IPS DF 6.9 (cell line): ENCODE data around the gene NTM.

Experiments
- DNase-seq: peaks from one replicate; pipeline ENCODE4 v3.0.0-alpha.2; 2013; ENCODE audit warnings: low read depth, low spot score
- H3K27ac ChIP-seq: one replicate; pipeline ENCODE4 v1.5.1; 2013; ENCODE audit warnings: low read length, control low read depth
- H3K27me3 ChIP-seq: 2 replicates; pipeline ENCODE4 v1.6.1; 2013; ENCODE audit warnings: mild to moderate bottlenecking, low read length; ENCODE audit not compliant: control insufficient read depth, insufficient read depth
- H3K36me3 ChIP-seq: 2 replicates; pipeline ENCODE4 v1.6.1; 2013; ENCODE audit warnings: low read length; ENCODE audit not compliant: control insufficient read depth, insufficient read depth
- H3K4me1 ChIP-seq: 2 replicates; pipeline ENCODE4 v1.6.1; 2013; ENCODE audit warnings: low read length; ENCODE audit not compliant: control insufficient read depth, insufficient read depth
- H3K4me3 ChIP-seq: 2 replicates; pipeline ENCODE4 v1.5.1; 2013; ENCODE audit warnings: mild to moderate bottlenecking, low read length
- H3K9me3 ChIP-seq: 2 replicates; pipeline ENCODE4 v1.6.1; 2013; ENCODE audit warnings: low read length, inconsistent platforms; ENCODE audit not compliant: control insufficient read depth, insufficient read depth
- WGBS: extraction: QIAGEN DNeasy Blood & Tissue Kit; methylation state at CpG from one replicate; pipeline ENCODE4 v1.1.7; 2013; ENCODE audit warnings: mixed read lengths, missing lambda C conversion rate; ENCODE audit not compliant: insufficient read length, insufficient coverage; 5-methylcytosine and 5-hydroxymethylcytosine counted together

The NTM gene

GRCh38 chr11:132187386-132187785 is 817.0 kb downstream of the NTM start:
- DNase-seq: no peak
- H3K9me3 ChIP-seq: no peaks in the 10 kb centered on the region
- WGBS: no CpG with 5 or more reads among the region's 4 CpGs
- H3K4me1 ChIP-seq: no peaks in the 10 kb centered on the region
- no peak overlapping the region for H3K27ac ChIP-seq
- H3K36me3 ChIP-seq: no peaks in the 10 kb centered on the region
- no peaks in the 10 kb centered on the region for H3K27me3 ChIP-seq
- no peak overlapping the region for H3K4me3 ChIP-seq

- no peaks in the 10 kb centered on the region for H3K36me3 ChIP-seq
- H3K4me1 ChIP-seq: no peaks in the 10 kb centered on the region
- H3K9me3 ChIP-seq: no peaks in the 10 kb centered on the region
- H3K27me3 ChIP-seq: no peaks in the 10 kb centered on the region
- no peak overlapping the region for H3K27ac ChIP-seq
- WGBS: no CpG with 5 or more reads among the region's 4 CpGs
- no peak overlapping the region for H3K4me3 ChIP-seq
- DNase-seq: no peak
These were observed 817.4 kb downstream of the NTM start for GRCh38 chr11:132187814-132188213.

- no CpG with 5 or more reads among the region's 1 CpG for WGBS
- H3K4me3 ChIP-seq: no peak overlapping the region
- H3K4me1 ChIP-seq: no peaks in the 10 kb centered on the region
These were observed 826.5 kb downstream of the NTM start for GRCh38 chr11:132196928-132197327.

GRCh38 chr11:132200353-132200936 is 830.0 kb downstream of the NTM start:
- Histone ChIP-seq H3K36me3 (no peaks in the 10 kb centered on the region), H3K27ac (no peak overlapping the region), H3K9me3 (no peaks in the 10 kb centered on the region), H3K4me1 (no peaks in the 10 kb centered on the region), H3K4me3 (no peak overlapping the region), H3K27me3 (no peaks in the 10 kb centered on the region)
- DNase-seq: no peak
- WGBS: no CpG with 5 or more reads among the region's 6 CpGs

More at GRCh38 chr11:132196928-132197327, 826.5 kb downstream of the NTM start:
- no peaks in the 10 kb centered on the region for H3K27me3 ChIP-seq
- no peak overlapping the region for H3K27ac ChIP-seq
- no peak for DNase-seq
- no peaks in the 10 kb centered on the region for H3K36me3 ChIP-seq
- no peaks in the 10 kb centered on the region for H3K9me3 ChIP-seq

GRCh38 chr11:132202621-132203020 is 832.2 kb downstream of the NTM start:
- H3K4me3 ChIP-seq: no peak overlapping the region
- no peaks in the 10 kb centered on the region; the same call in none of the 2 replicates for H3K9me3 ChIP-seq
- no peaks in the 10 kb centered on the region for H3K4me1 ChIP-seq
- no CpG with 5 or more reads among the region's 3 CpGs for WGBS
- H3K36me3 ChIP-seq: no peaks in the 10 kb centered on the region
- H3K27me3 ChIP-seq: no peaks in the 10 kb centered on the region
- no peak for DNase-seq
- H3K27ac ChIP-seq: no peak overlapping the region

- no peaks in the 10 kb centered on the region for H3K27me3 ChIP-seq
- H3K4me3 ChIP-seq: no peak overlapping the region
- no peaks in the 10 kb centered on the region; the same call in none of the 2 replicates for H3K9me3 ChIP-seq
- H3K4me1 ChIP-seq: no peaks in the 10 kb centered on the region
- no CpG with 5 or more reads among the region's 4 CpGs for WGBS
- no peak for DNase-seq
- H3K36me3 ChIP-seq: no peaks in the 10 kb centered on the region
- H3K27ac ChIP-seq: no peak overlapping the region
These were observed 834.6 kb downstream of the NTM start for GRCh38 chr11:132205006-132205405.

GRCh38 chr11:132205496-132205895 is 835.1 kb downstream of the NTM start:
- Histone ChIP-seq H3K4me1 (no peaks in the 10 kb centered on the region), H3K27ac (no peak overlapping the region), H3K9me3 (no peaks in the 10 kb centered on the region; the same call in none of the 2 replicates), H3K27me3 (no peaks in the 10 kb centered on the region), H3K36me3 (no peaks in the 10 kb centered on the region), H3K4me3 (no peak overlapping the region)
- no peak for DNase-seq
- WGBS: no CpG with 5 or more reads among the region's 3 CpGs

GRCh38 chr11:132206993-132207392 is 836.6 kb downstream of the NTM start:
- H3K4me3 ChIP-seq: no peak overlapping the region
- no peaks in the 10 kb centered on the region for H3K4me1 ChIP-seq
- no peak overlapping the region for H3K27ac ChIP-seq
- no peaks in the 10 kb centered on the region for H3K27me3 ChIP-seq
- DNase-seq: no peak
- H3K9me3 ChIP-seq: no peaks in the 10 kb centered on the region; the same call in none of the 2 replicates
- H3K36me3 ChIP-seq: no peaks in the 10 kb centered on the region
- no CpG with 5 or more reads among the region's 5 CpGs for WGBS

GRCh38 chr11:132208477-132209055 is 838.2 kb downstream of the NTM start:
- Histone ChIP-seq H3K4me1 (no peaks in the 10 kb centered on the region), H3K36me3 (no peaks in the 10 kb centered on the region), H3K4me3 (no peak overlapping the region), H3K27ac (no peak overlapping the region), H3K9me3 (no peaks in the 10 kb centered on the region; the same call in none of the 2 replicates), H3K27me3 (no peaks in the 10 kb centered on the region)
- no peak for DNase-seq
- WGBS: no CpG with 5 or more reads among the region's 6 CpGs

GRCh38 chr11:132211479-132211878 is 841.1 kb downstream of the NTM start:
- Histone ChIP-seq H3K4me1 (no peaks in the 10 kb centered on the region), H3K27me3 (no peaks in the 10 kb centered on the region), H3K36me3 (no peaks in the 10 kb centered on the region), H3K4me3 (no peak overlapping the region), H3K9me3 (no peaks in the 10 kb centered on the region; the same call in none of the 2 replicates), H3K27ac (no peak overlapping the region)
- no peak for DNase-seq
- no CpG with 5 or more reads among the region's 3 CpGs for WGBS

- no CpG with 5 or more reads among the region's 5 CpGs for whole genome bisulfite sequencing
These were observed 847.4 kb downstream of the NTM start for GRCh38 chr11:132217856-132218255.

More at GRCh38 chr11:132217856-132218255, 847.4 kb downstream of the NTM start:
- H3K27me3 ChIP-seq: no peaks in the 10 kb centered on the region
- H3K4me1 ChIP-seq: no peaks in the 10 kb centered on the region
- DNase-seq: no peak
- H3K4me3 ChIP-seq: no peak overlapping the region
- no peak overlapping the region for H3K27ac ChIP-seq
- H3K36me3 ChIP-seq: no peaks in the 10 kb centered on the region
- no peaks in the 10 kb centered on the region for H3K9me3 ChIP-seq
